ENCODE data around the gene HS6ST3.

Gene HS6ST3

GRCh38 chr13:96779691-96780090, 689.8 kb downstream of the HS6ST3 start:
- DNase-seq (ENCODE audit: low read depth in 3 of 3, low spot score in 1 of 3) = no peak

GRCh38 chr13:96780105-96780504, 690.2 kb downstream of the HS6ST3 start:
- no peak for DNase-seq (ENCODE audit: low read depth in 3 of 3, low spot score in 1 of 3)

GRCh38 chr13:96781141-96781540, 691.2 kb downstream of the HS6ST3 start:
- DNase-seq (ENCODE audit: low read depth in 3 of 3, low spot score in 1 of 3) = no peak

GRCh38 chr13:96782186-96782585, 692.3 kb downstream of the HS6ST3 start:
- DNase-seq (ENCODE audit: low read depth in 3 of 3, low spot score in 1 of 3) = no peak

GRCh38 chr13:96783057-96783456, 693.1 kb downstream of the HS6ST3 start:
- no peak for DNase-seq (ENCODE audit: low read depth in 3 of 3, low spot score in 1 of 3)

- DNase-seq (ENCODE audit: low read depth in 3 of 3, low spot score in 1 of 3) = no peak
Measured at GRCh38 chr13:96783511-96783910, 693.6 kb downstream of the HS6ST3 start.

GRCh38 chr13:96785986-96786385, 696.1 kb downstream of the HS6ST3 start:
- no peak for DNase-seq (ENCODE audit: low read depth in 3 of 3, low spot score in 1 of 3)

GRCh38 chr13:96792188-96792587, 702.3 kb downstream of the HS6ST3 start:
- DNase-seq (ENCODE audit: low read depth in 3 of 3, low spot score in 1 of 3) = no peak

GRCh38 chr13:96792736-96793403, 703.0 kb downstream of the HS6ST3 start:
- no peak for DNase-seq (ENCODE audit: low read depth in 3 of 3, low spot score in 1 of 3)

- DNase-seq (ENCODE audit: low read depth in 3 of 3, low spot score in 1 of 3) = no peak
Measured at GRCh38 chr13:96793404-96793755, 703.5 kb downstream of the HS6ST3 start.

- no peak for DNase-seq (ENCODE audit: low read depth in 3 of 3, low spot score in 1 of 3)
Measured at GRCh38 chr13:96794669-96795068, 704.8 kb downstream of the HS6ST3 start.

- DNase-seq (ENCODE audit: low read depth in 3 of 3, low spot score in 1 of 3) = no peak
Measured at GRCh38 chr13:96795670-96796069, 705.8 kb downstream of the HS6ST3 start.

GRCh38 chr13:96796091-96796633, 706.3 kb downstream of the HS6ST3 start:
- DNase-seq (ENCODE audit: low read depth in 3 of 3, low spot score in 1 of 3) = no peak

GRCh38 chr13:96797136-96797535, 707.2 kb downstream of the HS6ST3 start:
- DNase-seq (ENCODE audit: low read depth in 3 of 3, low spot score in 1 of 3) = no peak

- DNase-seq (ENCODE audit: low read depth in 3 of 3, low spot score in 1 of 3) = no peak
Measured at GRCh38 chr13:96803456-96804100, 713.7 kb downstream of the HS6ST3 start.

- DNase-seq (ENCODE audit: low read depth in 3 of 3, low spot score in 1 of 3) = no peak
Measured at GRCh38 chr13:96804174-96804573, 714.3 kb downstream of the HS6ST3 start.

GRCh38 chr13:96806746-96807145, 716.8 kb downstream of the HS6ST3 start:
- no peak for DNase-seq (ENCODE audit: low read depth in 3 of 3, low spot score in 1 of 3)

GRCh38 chr13:96809366-96810096, 719.6 kb downstream of the HS6ST3 start:
- DNase-seq (ENCODE audit: low read depth in 3 of 3, low spot score in 1 of 3) = no peak

GRCh38 chr13:96810104-96810503, 720.2 kb downstream of the HS6ST3 start:
- no peak for DNase-seq (ENCODE audit: low read depth in 3 of 3, low spot score in 1 of 3)

- DNase-seq (ENCODE audit: low read depth in 3 of 3, low spot score in 1 of 3) = no peak
Measured at GRCh38 chr13:96811049-96811448, 721.1 kb downstream of the HS6ST3 start.

- no peak for DNase-seq (ENCODE audit: low read depth in 3 of 3, low spot score in 1 of 3)
Measured at GRCh38 chr13:96816261-96816660, 726.4 kb downstream of the HS6ST3 start.

- DNase-seq (ENCODE audit: low read depth in 3 of 3, low spot score in 1 of 3) = no peak
Measured at GRCh38 chr13:96816874-96817273, 727.0 kb downstream of the HS6ST3 start.
